CD4-positive, alpha-beta T cell treated with Interleukin-12 subunit alpha and Interleukin-12 subunit beta, for 1 hour (primary cell): ENCODE data around the gene BAX.

ENCODE experiments used
- DNase-seq: peaks from one replicate; pipeline ENCODE4 v3.0.0-alpha.2; 2020

The BAX gene

DNA sequence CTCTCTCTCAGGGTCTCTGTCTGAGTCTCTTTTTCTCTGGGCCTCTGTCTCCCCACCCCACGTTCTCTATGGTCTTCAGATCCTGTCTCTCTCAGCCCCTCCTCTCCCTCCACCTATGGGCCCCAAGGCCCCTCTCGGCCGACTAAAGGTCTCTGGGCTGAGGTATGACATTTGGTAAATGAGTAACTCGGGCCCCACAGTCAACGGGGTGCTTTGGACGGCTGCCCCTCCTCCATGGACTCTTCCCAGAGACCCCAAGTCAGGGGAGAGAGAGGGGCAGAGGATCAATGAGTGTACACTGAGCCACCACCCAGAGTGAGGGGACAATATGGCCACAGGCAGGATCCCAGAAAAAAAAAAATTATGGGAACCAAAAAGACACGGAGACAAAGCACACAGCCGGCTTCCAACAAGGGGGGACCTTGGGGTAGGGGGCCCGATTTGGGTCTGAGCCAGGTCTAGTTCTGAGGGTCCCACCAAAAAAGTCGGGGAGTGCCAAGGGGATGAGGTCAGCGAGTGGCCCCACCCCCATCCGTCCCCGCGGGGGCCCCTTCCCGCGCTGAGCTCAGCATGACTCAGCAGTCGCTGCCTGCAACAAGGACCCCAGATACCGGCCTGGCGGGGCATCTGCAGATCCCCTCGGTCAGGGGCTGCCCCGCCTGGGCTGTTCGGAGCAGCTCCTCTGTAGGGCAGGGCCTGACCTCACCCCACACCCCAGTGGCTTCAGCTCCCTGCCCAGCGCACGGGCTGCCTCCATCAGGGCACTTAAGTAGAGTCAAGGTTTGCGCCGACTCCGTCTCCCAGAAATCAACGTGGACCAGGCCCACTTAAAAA is 8.9 kb downstream of the BAX start:
- DNase-seq, result peak; percentile 59

DNA sequence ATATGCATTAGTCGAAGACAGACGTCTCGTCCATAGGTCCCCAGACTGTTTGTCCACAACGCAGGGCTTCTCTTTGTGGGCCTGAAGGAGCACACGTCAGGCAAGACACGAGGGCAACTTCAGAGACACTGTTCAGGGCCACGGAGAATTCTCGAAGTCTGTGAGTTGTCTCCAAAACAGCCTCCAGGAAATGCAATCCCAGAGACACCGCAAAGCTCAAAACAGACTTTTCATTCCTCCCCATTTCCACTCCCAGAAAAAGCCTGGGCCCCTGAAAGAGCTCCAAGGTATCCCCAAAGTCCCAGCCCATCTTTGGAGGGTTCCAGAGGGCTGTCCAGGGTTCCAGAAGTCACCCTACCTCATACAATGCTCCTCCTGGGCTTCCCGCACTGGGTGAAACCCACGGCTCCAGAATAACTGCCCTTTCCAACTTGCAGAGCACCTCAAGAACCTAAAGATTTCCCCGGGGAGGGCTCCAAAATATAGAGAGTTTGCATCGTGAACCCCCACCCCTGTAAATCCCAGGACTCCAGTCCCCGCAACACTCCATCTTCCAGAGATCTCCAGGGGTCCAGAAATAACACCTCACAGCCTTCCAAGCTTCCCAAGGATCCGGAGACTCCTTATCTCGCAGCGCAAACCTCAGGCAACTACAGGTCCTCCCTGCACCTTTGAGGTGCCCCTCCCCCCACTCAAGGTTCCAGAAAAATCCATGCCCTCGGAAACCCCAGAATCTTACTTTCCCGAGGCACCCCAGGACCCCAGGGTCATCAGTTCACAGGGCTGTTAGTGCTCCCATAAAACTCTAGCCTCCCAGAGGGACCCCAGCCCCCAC is 9.7 kb downstream of the BAX start:
- peak; percentile 14 for DNase-seq

DNA sequence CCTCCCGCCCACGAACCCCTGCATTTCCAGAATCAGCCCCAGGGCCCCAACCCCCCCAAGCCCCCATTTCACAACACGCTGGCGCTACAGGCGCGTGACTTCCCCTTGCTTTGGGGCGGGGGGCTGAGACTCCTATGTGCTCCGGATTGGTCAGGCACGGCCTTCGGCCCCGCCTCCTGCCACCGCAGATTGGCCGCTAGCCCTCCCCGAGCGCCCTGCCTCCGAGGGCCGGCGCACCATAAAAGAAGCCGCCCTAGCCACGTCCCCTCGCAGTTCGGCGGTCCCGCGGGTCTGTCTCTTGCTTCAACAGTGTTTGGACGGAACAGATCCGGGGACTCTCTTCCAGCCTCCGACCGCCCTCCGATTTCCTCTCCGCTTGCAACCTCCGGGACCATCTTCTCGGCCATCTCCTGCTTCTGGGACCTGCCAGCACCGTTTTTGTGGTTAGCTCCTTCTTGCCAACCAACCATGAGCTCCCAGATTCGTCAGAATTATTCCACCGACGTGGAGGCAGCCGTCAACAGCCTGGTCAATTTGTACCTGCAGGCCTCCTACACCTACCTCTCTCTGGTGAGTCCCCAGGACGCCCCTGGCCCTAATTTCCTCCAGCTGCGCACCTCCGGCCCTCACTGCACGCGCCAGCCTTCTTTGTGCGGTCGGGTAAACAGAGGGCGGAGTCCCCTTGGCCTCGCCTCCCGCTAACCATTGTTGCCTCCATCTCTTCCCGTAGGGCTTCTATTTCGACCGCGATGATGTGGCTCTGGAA is 10.5 kb downstream of the BAX start, which contains the start of gene FTL:
TSS of gene FTL (plus strand) at position 270 of the 766 bp plus-strand sequence. CDS start at position 469, 199 bp downstream.
- peak; percentile 93 for DNase-seq

DNA sequence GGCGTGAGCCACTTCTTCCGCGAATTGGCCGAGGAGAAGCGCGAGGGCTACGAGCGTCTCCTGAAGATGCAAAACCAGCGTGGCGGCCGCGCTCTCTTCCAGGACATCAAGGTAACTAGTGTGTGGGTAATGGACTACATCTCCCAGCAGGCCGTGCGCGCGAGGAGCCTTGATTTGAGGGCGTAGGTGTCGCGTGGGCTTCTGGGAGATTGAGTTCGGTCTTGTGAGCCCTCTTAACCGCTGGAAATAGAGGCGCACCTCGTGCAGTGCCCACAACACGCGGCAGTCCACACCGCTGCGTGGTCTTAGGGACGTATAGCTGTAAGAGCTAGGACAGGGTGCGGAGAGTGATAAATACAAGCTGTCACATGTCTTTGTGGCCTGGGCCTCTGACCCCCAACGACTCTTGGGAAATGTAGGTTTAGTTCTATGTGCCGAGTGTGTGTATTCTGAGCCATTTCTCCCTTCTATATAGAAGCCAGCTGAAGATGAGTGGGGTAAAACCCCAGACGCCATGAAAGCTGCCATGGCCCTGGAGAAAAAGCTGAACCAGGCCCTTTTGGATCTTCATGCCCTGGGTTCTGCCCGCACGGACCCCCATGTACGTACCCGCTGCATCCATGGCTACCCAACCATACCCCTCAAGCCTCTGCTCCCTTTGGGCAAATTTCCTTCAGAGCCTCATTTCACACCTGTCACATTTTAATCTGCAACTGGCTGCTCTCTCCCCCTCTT is 11.3 kb downstream of the BAX start:
- DNase-seq, result peak; percentile 89

DNA sequence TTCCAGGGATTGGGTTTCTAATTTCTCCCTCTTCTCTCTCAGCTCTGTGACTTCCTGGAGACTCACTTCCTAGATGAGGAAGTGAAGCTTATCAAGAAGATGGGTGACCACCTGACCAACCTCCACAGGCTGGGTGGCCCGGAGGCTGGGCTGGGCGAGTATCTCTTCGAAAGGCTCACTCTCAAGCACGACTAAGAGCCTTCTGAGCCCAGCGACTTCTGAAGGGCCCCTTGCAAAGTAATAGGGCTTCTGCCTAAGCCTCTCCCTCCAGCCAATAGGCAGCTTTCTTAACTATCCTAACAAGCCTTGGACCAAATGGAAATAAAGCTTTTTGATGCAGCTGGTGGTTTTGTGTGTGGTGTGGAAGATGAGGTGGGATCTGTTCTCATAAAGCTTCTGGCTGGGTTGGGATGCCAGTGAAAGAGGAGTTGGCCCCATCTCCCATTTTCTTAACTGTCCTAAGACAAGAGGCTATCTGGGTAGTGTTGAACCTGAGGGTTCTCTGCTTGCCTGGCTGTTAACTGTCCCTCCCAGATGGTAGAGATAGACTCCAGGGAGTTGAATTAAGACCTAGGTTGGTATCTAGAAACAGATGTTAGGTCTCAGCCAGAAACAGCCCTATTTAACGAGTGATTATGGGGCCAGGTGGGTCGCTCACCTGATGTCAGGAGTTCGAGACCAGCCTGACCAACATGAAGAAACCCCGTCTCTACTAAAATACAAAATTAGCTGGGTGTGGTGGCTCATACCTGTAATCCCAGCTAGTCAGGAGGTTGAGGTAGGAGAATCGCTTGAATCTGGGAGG is 12.1 kb downstream of the BAX start:
- DNase-seq, result no peak

DNA sequence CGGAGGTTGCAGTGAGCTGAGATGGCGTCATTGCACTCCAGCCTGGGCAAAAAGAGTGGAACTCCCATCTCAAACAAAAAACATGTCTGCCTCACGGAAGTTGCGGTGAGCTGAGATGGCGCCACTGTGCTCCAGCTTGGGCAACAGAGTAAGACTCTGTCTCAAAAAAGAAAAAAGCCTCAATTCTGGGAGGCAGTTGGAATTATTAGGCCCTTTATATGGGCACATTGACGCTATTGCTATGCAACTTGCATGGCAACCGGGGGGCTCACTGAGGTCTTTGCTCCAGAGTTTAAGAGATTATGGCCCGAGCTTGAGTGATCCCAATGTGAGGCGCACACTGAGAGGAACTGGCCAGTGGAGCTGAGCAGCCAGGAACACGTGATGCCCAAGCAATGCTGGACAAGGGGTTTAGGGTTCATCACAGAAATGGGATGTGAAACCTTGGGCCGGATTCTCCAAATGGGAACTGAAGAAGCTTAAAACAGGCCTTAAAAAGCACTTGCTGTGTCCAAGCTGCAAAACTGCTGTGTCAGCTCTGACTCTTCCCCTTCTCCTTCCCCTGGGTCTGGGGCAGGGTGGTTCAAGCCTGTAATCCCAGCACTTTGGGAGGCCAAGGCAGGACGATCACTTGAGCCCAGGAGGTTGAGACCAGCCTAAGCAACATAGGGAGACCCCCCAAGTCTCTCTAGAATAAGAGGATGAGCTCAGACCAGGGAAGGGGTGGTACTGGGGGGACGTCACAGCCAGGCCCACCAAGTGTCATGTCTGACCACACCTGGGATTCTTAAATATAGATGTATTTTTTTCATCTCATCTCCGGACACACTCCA is 12.9 kb downstream of the BAX start:
- DNase-seq, result peak; percentile 34

DNA sequence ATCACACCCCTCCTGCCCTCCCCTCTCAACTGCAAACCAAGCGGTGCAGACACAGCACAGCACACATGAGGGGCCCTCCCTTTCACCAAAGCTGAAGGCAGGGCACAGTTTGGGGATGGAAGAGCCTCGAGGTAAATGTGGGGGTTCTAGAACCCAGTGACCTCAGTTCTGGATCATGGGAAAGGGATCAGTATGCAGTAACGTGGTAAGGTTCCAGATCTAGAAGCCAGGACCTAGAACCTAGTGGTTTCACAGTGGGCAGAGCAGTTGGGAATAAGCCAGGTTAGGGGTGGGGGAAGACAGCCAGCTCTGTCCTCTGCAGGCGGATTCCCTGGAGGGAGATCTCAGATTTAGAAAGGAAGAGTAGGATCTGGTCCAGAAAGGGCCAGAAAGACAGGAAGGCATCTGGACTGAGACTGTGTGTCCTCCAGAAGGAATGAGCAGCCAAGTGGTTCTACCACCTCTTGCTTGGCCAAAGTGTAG is 13.5 kb downstream of the BAX start:
- no peak for DNase-seq

DNA sequence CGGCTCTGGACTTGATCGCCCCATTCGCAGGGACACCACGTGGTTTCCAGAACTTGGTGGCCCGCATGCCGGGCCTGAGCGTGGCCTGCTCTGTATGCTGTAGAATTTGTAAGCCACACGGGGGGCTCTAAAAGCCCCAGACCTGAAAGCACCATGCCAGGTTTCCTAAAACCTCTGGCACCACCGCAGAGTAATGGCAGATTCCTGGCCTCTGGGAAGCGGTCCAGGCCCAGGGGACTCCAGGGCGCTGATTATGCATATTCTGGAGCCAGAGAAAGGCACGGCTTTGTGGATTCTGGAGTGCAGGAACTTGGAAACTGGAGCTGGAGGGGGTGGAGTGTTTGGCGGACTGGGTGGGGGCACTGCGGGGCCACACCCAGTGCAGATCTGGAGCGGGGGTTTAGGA is 14.1 kb downstream of the BAX start:
- DNase-seq, result no peak

DNA sequence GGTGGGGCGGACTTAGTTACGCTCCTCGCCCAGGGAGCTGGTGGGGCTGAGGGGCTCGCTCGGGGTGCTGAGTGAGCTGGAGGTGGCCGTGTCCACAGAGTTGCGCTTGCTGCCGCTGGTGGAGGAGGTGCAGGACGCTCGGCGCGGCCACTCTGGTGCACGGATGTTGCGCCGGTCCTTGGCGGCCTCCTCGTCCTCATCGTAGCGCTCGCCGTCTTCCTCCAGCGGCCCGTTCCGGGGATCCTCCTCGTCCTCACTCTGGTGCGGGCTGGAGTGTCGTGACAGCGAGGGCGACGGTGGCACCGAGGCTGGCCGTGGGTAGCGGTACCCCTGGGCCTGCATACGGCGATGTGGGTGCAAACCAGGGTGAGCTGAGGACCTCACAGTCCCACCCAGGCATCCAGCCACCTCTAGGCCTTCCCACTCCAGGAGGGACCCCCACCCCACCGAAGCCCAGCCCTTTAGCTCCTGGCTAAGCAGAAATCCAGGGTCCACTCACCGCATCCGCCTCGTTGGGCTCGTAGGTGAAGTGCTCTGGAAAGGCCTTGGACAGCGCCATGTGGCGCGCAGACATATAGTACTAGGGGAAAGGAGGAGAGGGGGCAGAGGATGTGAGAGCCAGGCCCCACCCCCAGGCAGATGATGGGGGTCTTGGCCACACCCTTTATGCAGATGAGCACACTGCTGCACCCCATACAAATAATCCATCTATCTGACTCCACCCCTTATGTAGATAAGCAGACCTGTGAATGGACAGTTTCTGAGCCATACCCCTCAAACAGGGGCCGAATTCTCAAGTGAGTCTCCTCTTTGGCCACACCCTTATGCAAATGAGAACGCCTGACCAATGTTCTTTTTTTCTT is 14.8 kb downstream of the BAX start:
- DNase-seq, result no peak

DNA sequence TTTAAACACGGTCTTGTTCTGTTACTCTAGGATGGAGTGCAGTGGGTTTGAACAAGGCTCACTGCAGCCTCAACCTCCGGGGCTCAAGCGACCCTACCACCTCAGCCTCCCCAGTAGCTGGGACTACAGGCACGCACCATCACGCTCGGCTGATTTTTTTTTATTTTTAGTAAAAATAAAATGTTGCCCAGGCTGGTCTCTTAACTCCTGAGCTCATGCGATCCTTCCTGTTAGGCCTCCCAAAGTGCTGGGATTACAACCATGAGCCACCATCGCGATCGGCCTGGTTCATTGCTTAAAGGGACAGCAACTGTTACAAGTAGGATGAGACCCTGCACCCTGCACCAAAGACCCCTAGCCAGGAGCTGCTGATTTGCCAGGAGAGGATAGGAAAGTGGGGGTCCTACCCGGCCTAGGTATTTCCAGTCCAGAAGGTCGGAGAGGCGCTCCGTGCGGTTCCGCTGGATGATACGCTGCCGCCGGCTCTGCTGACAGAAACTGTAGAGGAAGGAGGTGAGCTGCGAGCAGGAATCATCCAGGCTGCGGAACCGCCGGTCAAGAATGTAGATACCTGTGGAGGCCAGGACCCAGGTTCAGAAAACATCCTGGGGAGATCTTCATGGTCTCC is 15.6 kb downstream of the BAX start:
- DNase-seq, result no peak

DNA sequence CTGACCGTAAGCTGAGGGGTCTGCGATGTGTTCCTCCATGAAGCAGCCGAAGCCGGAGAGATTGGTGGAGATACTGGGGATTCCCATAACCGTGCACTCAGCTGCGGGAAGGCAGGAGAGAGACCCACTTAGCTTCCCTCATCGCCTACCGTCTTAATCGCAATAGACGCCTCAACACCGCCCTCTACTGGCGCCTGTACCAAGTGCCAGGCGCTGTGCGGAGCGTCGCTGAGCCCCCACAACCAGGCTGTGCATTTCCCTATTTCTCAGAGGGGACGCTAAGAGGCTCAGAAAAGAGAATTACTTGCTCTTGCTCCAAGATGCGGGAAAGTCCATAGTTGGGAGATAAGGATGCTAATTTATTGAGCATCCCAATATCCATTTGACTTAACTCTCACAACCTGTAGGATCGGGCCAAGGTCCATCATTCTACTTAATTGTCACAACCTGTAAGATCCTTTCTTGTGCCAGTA is 16.3 kb downstream of the BAX start:
- DNase-seq, result peak; percentile 83

DNA sequence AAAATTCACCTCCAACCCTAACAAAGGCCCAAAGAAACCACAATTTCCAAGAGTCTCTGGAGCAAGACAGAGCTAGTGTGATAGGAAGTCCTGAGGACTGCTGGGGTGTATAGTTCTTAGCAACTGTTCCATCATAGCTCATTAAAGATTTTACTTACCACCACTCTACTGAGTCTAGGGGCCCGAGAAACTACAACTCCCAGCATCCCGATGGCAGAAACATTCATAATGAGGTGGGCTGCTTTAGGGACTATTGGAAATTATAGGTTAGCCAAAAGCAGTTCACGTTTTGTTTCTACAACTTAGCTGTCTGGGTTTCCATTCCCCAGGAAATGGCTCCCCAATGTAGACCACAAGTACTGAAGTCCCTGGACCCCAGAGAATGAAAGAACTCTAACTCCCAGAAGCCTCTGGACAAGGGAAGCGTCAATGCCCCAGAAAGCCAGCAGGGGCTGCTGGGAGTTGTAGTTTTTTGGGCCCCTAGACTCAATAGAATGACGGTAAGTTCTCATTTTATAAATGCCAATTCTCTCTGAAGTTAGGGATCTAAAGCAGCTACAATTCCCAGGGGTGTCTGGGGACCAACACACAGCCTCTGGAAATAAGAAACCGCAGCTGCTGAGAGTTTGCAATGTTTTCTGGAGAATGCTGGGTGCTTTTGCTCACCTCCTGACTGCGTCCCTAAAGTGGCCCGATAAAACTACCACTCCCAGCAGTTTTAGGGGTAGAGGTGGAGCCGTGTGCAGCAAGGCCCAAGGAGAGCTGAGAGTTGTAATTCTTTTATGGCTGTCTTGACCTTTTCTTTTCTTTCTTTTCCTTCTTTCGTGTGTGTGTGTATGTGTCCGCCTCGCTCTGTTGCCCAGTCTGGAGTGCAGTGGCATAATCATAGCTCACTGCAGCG is 21.5 kb downstream of the BAX start:
- DNase-seq, result peak; percentile 51

DNA sequence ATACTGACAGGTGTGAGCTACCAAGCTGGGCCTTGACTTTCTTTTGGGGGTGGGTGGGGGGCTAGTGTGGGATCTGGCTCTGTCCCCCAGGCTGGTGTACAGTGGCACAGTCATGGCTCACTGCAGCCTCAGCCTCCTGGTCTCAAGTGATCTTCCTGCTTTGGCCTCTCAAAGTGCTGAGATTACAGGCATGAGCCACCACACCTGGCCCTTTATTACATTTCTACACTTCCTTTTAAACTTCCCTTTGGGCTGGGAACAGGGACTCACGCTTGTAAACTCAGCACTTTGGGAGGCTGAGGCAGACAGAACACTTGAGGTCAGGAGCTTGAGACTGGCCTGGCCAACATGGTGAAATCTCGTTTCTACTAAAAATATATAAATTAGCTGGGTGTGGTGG is 22.4 kb downstream of the BAX start:
- DNase-seq, result no peak

DNA sequence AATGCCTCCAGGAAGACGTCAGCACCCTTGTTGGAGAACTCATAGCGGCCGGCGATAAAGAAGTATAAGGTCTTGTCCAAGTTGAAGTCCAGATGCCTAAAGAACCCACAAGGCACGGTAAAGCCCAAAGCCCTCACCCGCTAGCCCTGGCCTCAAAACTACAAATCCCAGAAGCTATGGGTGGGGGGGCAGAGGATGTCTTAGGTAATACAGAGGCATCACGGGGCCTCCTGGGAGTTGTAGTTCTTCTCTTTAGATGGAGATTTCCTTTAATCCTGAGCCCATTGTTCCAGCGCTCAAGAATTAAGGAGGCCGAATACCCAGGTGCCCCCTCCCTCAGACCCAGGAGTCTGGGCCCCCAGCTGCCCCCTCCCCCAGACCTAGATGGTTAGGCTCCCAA is 27.6 kb downstream of the BAX start:
- no peak for DNase-seq

DNA sequence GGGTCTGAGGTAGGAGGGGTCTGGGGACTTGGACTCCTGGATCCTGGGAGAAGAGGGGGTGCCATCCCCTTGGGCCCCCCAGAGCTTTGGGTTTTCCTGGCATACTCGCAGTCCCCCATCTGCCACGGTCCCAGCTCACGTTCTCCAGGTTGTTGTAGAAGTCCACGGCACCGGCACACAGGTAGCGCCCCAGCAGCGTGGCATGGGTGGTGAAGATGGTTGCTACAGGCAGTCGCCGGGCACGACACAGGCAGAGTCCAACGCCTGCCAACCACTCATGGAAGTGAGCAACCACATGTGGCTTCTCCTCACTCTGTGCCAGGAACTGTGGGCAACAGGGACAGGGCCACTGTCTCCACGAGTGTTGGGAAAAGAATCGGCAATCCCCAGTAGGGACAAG is 31.0 kb downstream of the BAX start:
- no peak for DNase-seq

DNA sequence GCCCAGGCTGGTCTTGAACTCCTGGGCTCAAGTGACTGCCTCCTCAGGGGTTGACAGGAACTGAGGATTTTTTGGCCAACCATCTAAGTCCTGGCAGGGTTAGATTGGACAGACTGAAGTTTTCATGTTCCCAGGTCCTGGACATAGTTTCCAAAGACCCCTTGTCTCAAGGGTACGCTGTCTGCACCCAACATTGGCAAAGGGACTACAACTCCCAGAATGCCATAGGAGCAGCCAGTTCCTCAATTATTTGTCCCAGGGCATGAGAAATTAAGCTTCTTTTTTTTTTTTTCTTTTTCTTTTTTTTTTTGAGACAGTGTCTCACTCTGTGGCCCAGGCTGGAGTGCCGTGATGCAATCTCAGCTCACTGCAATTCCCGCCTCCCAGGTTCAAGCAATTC is 31.5 kb downstream of the BAX start:
- no peak for DNase-seq

DNA sequence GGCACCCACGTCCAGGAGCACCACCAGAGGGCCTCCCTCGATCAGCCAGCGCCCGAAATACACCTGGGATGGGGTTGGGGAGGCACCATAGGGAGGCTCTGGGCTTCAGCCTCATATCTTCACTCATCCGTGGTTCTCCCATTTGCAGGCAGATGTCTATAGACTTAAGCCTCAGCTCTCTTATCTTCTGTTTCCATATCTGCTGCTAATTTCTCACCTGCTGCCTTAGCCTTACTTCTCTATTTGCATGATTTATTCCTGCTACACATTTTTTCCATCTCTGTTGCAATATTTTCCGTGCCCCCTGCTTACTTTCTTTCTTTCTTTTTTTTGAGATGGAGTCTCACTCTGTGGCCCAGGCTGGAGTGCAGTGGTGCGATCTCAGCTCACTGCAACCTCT is 32.6 kb downstream of the BAX start:
- no peak for DNase-seq

DNA sequence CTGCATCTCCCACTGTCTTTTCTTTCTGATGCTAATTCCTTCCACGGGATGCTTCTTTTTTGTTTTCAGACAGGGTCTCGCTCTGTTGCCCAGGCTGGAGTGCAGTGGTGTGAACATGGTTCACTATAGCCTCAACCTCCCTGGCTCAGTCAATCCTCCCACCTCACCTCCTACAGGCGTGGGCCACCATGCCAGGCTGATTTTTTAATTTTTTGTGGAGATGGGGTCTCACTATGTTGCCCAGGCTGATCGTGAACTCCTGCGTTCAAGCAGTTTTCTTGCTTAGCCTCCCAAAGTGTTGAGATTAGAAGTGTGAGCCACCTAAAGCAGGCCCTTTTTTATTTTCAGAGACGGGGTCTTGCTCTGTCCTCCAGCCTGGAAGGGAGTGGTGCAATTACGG is 33.6 kb downstream of the BAX start:
- no peak for DNase-seq
